OCI-LY3 (cell line): ENCODE measurements around the gene NKD2.

Experiments used
- H2AFZ ChIP-seq: fragments of 200-600, 300-600 bp; shearing (Covaris generic); 2 replicates; pipeline ENCODE4 v1.6.0; 2014; ENCODE audit warnings: antibody characterized with exemption, low read depth, low read length
- H3K27ac ChIP-seq: fragments of 200-600, 300-600 bp; sonication (generic); 2 replicates; pipeline ENCODE4 v1.5.1; 2014; ENCODE audit warnings: mild to moderate bottlenecking, low read length, moderate library complexity, mixed read lengths
- H3K27me3 ChIP-seq: fragments of 200-600, 300-600 bp; sonication (generic); 2 replicates; pipeline ENCODE4 v1.6.1; 2014; ENCODE audit warnings: low read depth, low read length, mixed read lengths
- H3K36me3 ChIP-seq: fragments of 200-600, 300-600 bp; sonication (generic); replicated peaks from 2 replicates; pipeline ENCODE3; 2014; ENCODE audit warnings: low read depth, low read length, mixed read lengths
- H3K4me1 ChIP-seq: fragments of 300-600, 200-600 bp; sonication (generic); 2 replicates; pipeline ENCODE4 v1.6.1; 2014; ENCODE audit warnings: low read length, mixed read lengths
- H3K4me2 ChIP-seq: fragments of 200-600, 300-600 bp; sonication (generic); 2 replicates; pipeline ENCODE4 v1.6.1; 2014; ENCODE audit warnings: low read length, mixed read lengths
- H3K4me3 ChIP-seq: fragments of 300-600, 200-600 bp; sonication (generic); 2 replicates; pipeline ENCODE4 v1.5.1; 2014; ENCODE audit warnings: antibody characterized with exemption, mild to moderate bottlenecking, low read length, moderate library complexity
- H3K79me2 ChIP-seq: fragments of 300-600, 200-600 bp; shearing (Covaris generic); 2 replicates; pipeline ENCODE4 v1.6.1; 2014; ENCODE audit warnings: mild to moderate bottlenecking, low read length, mixed read lengths
- H3K9ac ChIP-seq: fragments of 300-600, 200-600 bp; shearing (Covaris generic); 2 replicates; pipeline ENCODE4 v1.6.0; 2014; ENCODE audit warnings: mild to moderate bottlenecking, low read length, moderate library complexity
- H3K9me3 ChIP-seq: fragments of 200-600, 300-600 bp; shearing (Covaris generic); 2 replicates; pipeline ENCODE4 v1.6.1; 2014; ENCODE audit warnings: low read length, mixed read lengths; ENCODE audit not compliant: insufficient read depth
- H4K20me1 ChIP-seq: fragments of 200-600, 300-600 bp; sonication (generic); 2 replicates; pipeline ENCODE4 v1.6.1; 2016; ENCODE audit warnings: low read length, mixed read lengths; ENCODE audit not compliant: insufficient read depth
- EZH2phosphoT487 ChIP-seq: fragments of 200-600 bp; shearing (Covaris generic); IDR thresholded peaks from 2 replicates; pipeline ENCODE4 v1.6.1; 2018; ENCODE audit warnings: antibody characterized with exemption, mixed run types, low read depth
- TF ChIP-seq, protein P1 (sequence below): fragments of 200-600, 300-600 bp; sonication (generic); IDR thresholded peaks from 2 replicates; pipeline ENCODE4 v1.5.1; 2014; ENCODE audit warnings: antibody characterized with exemption, low read length, low read depth

NKD2 gene

DNA sequence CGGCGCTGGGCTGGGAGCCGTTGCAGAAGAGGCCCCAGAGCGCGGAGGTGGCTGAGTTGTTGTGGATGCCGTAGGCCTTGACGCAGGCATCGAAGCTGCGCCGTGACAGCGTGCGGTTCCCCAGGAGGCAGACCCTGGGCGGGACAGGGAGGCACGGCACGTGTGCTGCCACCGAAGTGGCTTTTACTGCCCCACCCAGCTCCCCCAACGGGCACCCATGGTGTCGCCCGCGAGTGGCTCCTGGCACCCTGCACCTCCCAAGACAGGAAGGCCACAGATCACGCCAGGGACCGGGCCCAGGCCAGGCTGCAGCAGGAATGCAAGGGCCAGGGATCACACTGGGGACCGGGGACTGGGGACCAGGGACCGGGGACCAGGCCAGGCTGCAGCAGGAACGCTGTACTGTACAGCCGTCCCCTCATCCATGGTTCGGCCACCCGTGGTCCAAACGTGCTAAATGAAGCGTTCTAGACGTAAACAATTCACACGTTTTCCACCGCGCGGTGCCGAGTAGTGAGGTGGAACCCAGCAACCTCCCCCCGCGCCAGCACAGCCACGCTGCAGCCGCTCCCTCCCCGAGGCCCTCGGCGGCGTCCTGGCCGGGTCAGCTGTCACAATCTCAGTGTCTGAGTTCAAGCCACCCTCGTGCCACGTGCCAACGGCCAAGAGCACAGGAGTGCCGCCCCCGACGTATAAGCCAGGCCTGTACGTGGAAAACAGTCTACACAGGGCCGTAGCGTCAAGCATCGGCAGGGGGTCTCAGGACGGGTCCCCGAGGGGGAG, 75.4 kb downstream of the NKD2 start:
- TF ChIP-seq EZH2phosphoT487: no peak
- TF ChIP-seq, protein P1, sequence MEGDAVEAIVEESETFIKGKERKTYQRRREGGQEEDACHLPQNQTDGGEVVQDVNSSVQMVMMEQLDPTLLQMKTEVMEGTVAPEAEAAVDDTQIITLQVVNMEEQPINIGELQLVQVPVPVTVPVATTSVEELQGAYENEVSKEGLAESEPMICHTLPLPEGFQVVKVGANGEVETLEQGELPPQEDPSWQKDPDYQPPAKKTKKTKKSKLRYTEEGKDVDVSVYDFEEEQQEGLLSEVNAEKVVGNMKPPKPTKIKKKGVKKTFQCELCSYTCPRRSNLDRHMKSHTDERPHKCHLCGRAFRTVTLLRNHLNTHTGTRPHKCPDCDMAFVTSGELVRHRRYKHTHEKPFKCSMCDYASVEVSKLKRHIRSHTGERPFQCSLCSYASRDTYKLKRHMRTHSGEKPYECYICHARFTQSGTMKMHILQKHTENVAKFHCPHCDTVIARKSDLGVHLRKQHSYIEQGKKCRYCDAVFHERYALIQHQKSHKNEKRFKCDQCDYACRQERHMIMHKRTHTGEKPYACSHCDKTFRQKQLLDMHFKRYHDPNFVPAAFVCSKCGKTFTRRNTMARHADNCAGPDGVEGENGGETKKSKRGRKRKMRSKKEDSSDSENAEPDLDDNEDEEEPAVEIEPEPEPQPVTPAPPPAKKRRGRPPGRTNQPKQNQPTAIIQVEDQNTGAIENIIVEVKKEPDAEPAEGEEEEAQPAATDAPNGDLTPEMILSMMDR: no peak
- no peak overlapping the region for H3K4me2 ChIP-seq

DNA sequence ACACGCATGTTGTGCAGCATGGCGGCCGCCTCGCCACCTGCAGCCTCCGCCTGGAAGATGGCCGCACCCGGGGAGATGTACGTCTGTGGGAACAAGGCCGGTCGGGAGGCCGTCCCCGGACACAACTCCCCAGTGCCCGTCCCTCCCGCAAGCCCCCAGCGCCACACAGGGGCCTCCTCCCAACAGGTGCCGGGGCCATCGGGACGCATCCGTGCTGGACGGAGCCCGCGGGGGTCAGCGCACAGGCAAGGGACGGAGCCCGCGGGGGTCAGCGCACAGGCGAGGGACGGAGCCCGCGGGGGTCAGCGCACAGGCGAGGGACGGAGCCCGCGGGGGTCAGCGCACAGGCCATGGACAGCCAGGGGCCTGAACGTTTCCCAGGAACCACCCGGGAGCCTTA, 76.8 kb downstream of the NKD2 start:
- Histone ChIP-seq H3K9me3 (no peaks in the 10 kb centered on the region), H3K27ac (no peak overlapping the region), H2AFZ (no peak overlapping the region), H3K4me2 (no peak overlapping the region), H3K4me3 (no peak overlapping the region), H3K9ac (no peak overlapping the region), H4K20me1 (no peaks in the 10 kb centered on the region), H3K4me1 (no peaks in the 10 kb centered on the region), H3K27me3 (no peaks in the 10 kb centered on the region), H3K79me2 (no peaks in the 10 kb centered on the region), H3K36me3 (peaks cover 21% of the 10 kb centered on the region)
- TF ChIP-seq EZH2phosphoT487: no peak
- TF ChIP-seq, protein P1: no peak

More for the DNA sequence above, 75.4 kb downstream of the NKD2 start:
- H3K9me3 ChIP-seq: no peaks in the 10 kb centered on the region
- no peaks in the 10 kb centered on the region for H3K4me1 ChIP-seq
- no peak overlapping the region for H3K4me3 ChIP-seq
- no peaks in the 10 kb centered on the region for H3K27me3 ChIP-seq
- H3K27ac ChIP-seq: no peak overlapping the region
- peaks cover 21% of the 10 kb centered on the region for H3K36me3 ChIP-seq
- H2AFZ ChIP-seq: no peak overlapping the region
- H4K20me1 ChIP-seq: no peaks in the 10 kb centered on the region
- H3K79me2 ChIP-seq: no peaks in the 10 kb centered on the region
- H3K9ac ChIP-seq: no peak overlapping the region

DNA sequence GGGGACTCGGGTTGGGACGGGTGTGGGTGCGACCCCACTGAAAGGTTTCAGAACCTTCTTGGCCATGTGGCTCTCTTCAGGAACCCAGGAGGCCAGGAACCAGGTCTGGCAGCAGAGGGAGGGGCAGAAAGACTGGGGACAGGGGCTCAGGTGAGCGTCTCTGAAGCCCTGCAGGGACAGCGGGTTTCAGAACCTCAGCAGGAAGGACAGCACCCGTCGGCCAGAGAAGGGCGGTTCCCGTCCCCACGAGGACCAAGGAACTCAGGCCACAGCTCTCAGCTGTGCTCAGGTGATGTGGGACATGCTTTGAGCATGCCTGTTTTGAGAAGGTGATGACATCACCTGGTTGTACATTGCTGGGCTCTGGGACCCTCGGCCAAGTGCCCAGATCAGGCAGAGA, 77.5 kb downstream of the NKD2 start:
- H3K9ac ChIP-seq: no peak overlapping the region
- no peak overlapping the region for H2AFZ ChIP-seq
- no peaks in the 10 kb centered on the region for H3K9me3 ChIP-seq
- H3K4me2 ChIP-seq: no peak overlapping the region
- H4K20me1 ChIP-seq: no peaks in the 10 kb centered on the region
- TF ChIP-seq, protein P1: no peak
- TF ChIP-seq EZH2phosphoT487: no peak
- H3K4me1 ChIP-seq: no peaks in the 10 kb centered on the region
- peaks cover 21% of the 10 kb centered on the region for H3K36me3 ChIP-seq
- H3K4me3 ChIP-seq: no peak overlapping the region
- no peak overlapping the region for H3K27ac ChIP-seq
- H3K79me2 ChIP-seq: no peaks in the 10 kb centered on the region
- H3K27me3 ChIP-seq: no peaks in the 10 kb centered on the region

DNA sequence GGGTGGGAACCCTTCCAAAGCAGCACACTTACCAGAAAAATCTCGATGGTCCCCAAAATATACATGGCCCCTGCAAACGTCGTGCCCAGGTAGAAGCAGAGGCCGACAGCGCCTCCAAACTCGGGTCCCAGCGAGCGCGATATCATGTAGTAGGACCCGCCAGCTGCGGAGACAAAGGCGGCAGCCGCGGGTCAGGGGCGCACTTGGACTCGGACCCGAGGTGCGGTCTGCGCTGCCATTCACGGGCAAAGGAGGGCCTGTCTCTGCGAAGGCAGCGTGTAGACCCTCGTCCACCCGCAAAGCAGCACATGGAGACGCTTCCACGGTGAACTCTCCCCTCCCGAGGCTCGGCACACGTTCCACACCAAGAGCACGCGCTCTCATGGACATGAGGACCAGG, 78.3 kb downstream of the NKD2 start:
- Histone ChIP-seq H3K27ac (no peak overlapping the region), H3K79me2 (no peaks in the 10 kb centered on the region), H3K9ac (no peak overlapping the region), H3K4me2 (no peak overlapping the region), H3K36me3 (peaks cover 21% of the 10 kb centered on the region), H2AFZ (no peak overlapping the region), H3K9me3 (no peaks in the 10 kb centered on the region), H3K4me3 (no peak overlapping the region), H4K20me1 (no peaks in the 10 kb centered on the region), H3K27me3 (no peaks in the 10 kb centered on the region), H3K4me1 (no peaks in the 10 kb centered on the region)
- no peak for TF ChIP-seq EZH2phosphoT487
- TF ChIP-seq, protein P1: no peak
